Common myeloid progenitor, CD34-positive (primary cell): Measurements from ENCODE around the gene FAF2.

Experiments used
- CTCF ChIA-PET: fragments of 350-600 bp; sonication (Branson Sonifier 250); formaldehyde crosslinking; loops from one replicate; lab custom pipeline; 2021; ENCODE audit warnings: antibody characterized with exemption; lab: Charles Lee
- POLR2A ChIA-PET: fragments of 350-600 bp; sonication (Branson Sonifier 250); formaldehyde crosslinking; loops from one replicate; lab custom pipeline; 2021; ENCODE audit warnings: antibody characterized with exemption; lab: Charles Lee
- DNase-seq, 3 donors: peaks; one replicate each; pipeline versions ENCODE4 v3.0.0 to v3.0.0-alpha.2; 2013
- H3K27ac ChIP-seq, 2 experiments: 1 replicate in 1 of 2; 2 replicates in 1 of 2; pipeline ENCODE4 v1.7.0; 2013; ENCODE audit warnings: inconsistent platforms in 2 of 2, low read length in 2 of 2, mild to moderate bottlenecking in 2 of 2, low read depth in 1 of 2, moderate library complexity in 1 of 2; ENCODE audit not compliant: severe bottlenecking in 2 of 2, insufficient read depth in 1 of 2, poor library complexity in 1 of 2
- H3K27me3 ChIP-seq, 5 experiments: replicated peaks in 2 of 5; 1 replicate in 3 of 5; 2 replicates in 2 of 5; pipeline versions ENCODE4 v1.6.1 to v1.7.0; 2013; ENCODE audit warnings: low read length in 4 of 5, mild to moderate bottlenecking in 2 of 5, moderate library complexity in 2 of 5, inconsistent platforms in 1 of 5; ENCODE audit not compliant: insufficient read depth in 5 of 5, control insufficient read depth in 4 of 5
- H3K36me3 ChIP-seq, 4 experiments: 1 replicate in 2 of 4; 2 replicates in 2 of 4; pipeline versions ENCODE4 v1.6.1 to v1.7.0; 2013; ENCODE audit warnings: low read length in 3 of 4, control low read depth in 1 of 4, mild to moderate bottlenecking in 1 of 4; ENCODE audit not compliant: control insufficient read depth in 4 of 4, insufficient read depth in 4 of 4
- H3K4me1 ChIP-seq, 4 experiments: 1 replicate in 3 of 4; 2 replicates in 1 of 4; pipeline versions ENCODE4 v1.6.1 to v1.7.1; 2013; ENCODE audit warnings: low read length in 3 of 4, mild to moderate bottlenecking in 3 of 4, control low read depth in 1 of 4, inconsistent platforms in 1 of 4, moderate library complexity in 1 of 4; ENCODE audit not compliant: control insufficient read depth in 4 of 4, insufficient read depth in 4 of 4; ENCODE audit errors: control extremely low read depth in 1 of 4
- H3K4me3 ChIP-seq, 7 experiments: 1 replicate in 4 of 7; 2 replicates in 3 of 7; pipeline versions ENCODE4 v1.5.1 to v1.7.0; 2013; ENCODE audit warnings: mild to moderate bottlenecking in 7 of 7, low read length in 6 of 7, moderate library complexity in 6 of 7, inconsistent platforms in 2 of 7, low read depth in 2 of 7, control low read depth in 1 of 7; ENCODE audit not compliant: insufficient read depth in 4 of 7, control insufficient read depth in 1 of 7; ENCODE audit errors: extremely low read depth in 1 of 7
- H3K9me3 ChIP-seq, 5 experiments: 1 replicate in 4 of 5; 2 replicates in 1 of 5; pipeline versions ENCODE4 v1.6.1 to v1.7.1; 2013; ENCODE audit warnings: low read length in 4 of 5, mild to moderate bottlenecking in 2 of 5, inconsistent platforms in 1 of 5, low read depth in 1 of 5, moderate library complexity in 1 of 5; ENCODE audit not compliant: control insufficient read depth in 4 of 5, insufficient read depth in 2 of 5; ENCODE audit errors: control extremely low read depth in 1 of 5
- WGBS: methylation state at CpG from one replicate; pipeline ENCODE4 v1.1.5; 2013; ENCODE audit not compliant: insufficient coverage; 5-methylcytosine and 5-hydroxymethylcytosine counted together

The FAF2 gene

DNA sequence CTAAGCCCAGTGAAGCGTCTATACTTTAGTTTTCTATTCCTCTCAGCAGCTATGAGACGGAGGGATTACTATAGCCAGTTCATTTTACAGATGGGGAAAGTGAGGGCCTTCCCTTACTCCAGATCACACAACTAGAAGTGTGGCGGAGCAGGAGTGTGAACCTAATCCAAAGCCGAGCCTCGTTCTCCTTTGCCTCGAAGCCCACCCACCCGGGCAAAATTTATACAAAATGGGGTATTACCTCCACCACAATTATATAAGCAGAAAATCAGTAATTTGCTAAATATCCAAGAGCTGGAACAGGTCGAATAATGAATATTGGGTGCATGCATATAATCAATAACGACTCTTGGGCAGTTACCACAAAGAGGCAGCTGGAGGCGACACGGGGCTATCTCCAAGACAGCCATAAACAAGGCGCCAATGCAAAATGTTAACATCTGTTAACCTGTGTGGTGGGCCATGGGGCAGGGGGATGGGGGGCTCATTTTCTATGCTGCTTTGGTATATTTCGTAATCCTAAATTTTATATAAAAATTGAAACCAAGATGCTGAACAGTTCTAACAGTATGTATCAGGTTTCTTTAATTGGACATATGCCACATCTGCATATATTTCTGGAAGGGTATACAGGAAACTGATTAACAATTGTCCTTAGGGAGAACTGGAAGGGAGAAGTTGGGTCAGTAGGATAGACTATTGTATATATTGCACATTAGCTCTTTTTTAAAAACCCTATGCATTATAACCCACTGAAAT, 90.2 kb downstream of the FAF2 start:
- DNase-seq, result no peak
- 56% methylated on average over 7 of the region's 13 CpGs for WGBS
- Histone ChIP-seq H3K36me3 (peaks cover 0 to 11% (median 0%) of the 10 kb centered on the region in 4 experiments), H3K4me1 (peaks cover 27 to 78% (median 71%) of the 10 kb centered on the region in 4 experiments), H3K27me3 (no peaks in the 10 kb centered on the region), H3K4me3 (peak overlapping the region; percentile 36 to 100 (median 92)), H3K27ac (peak overlapping the region in 1 of 2 experiments; percentile 98), H3K9me3 (no peaks in the 10 kb centered on the region)
- ChIA-PET POLR2A (interaction anchor here (0.5 to 2.8 kb wide), 6 partner anchors 10 to 1034 kb away, joined by 3 to 17 read pairs (median 4); partner anchors contain the start of genes CLTB and FAF2), CTCF (interaction anchor here (0.8 to 2.0 kb wide), 10 partner anchors 9 to 91 kb away, joined by 3 to 6 read pairs (median 3); partner anchors contain the start of genes CDHR2 and FAF2)

- ChIA-PET CTCF (interaction anchor here (0.8 to 1.5 kb wide), 5 partner anchors 11 to 39 kb away, joined by 3 read pairs; no protein-coding TSS in a partner anchor), POLR2A (interaction anchor here (0.6 kb wide), 1 partner anchor 177 kb away, joined by 3 read pairs; the partner anchor contains the start of gene KIAA1191)
- no peak for DNase-seq
- no peaks in the 10 kb centered on the region for H3K9me3 ChIP-seq
- H3K36me3 ChIP-seq, result peaks cover 0 to 11% (median 0%) of the 10 kb centered on the region in 4 experiments
- peak overlapping the region in 1 of 2 experiments; percentile 98 for H3K27ac ChIP-seq
- 97% methylated on average over 5 of the region's 5 CpGs for WGBS
- H3K4me3 ChIP-seq, result no peak overlapping the region
- no peaks in the 10 kb centered on the region for H3K27me3 ChIP-seq
- peaks cover 24 to 78% (median 71%) of the 10 kb centered on the region in 4 experiments for H3K4me1 ChIP-seq
These were observed 90.8 kb downstream of the FAF2 start for GRCh38 chr5:176538989-176539384.

- Histone ChIP-seq H3K4me1 (peaks cover 17 to 72% (median 63%) of the 10 kb centered on the region in 4 experiments), H3K9me3 (no peaks in the 10 kb centered on the region), H3K27ac (no peak overlapping the region), H3K4me3 (no peak overlapping the region), H3K36me3 (no peaks in the 10 kb centered on the region), H3K27me3 (no peaks in the 10 kb centered on the region)
- CTCF ChIA-PET, result interaction anchor here (0.9 kb wide), 1 partner anchor 13 kb away, joined by 3 read pairs; no protein-coding TSS in a partner anchor
- no peak for DNase-seq
- WGBS, result 94% methylated on average over 7 of the region's 8 CpGs
- POLR2A ChIA-PET, result no interaction called here
These were observed 92.3 kb downstream of the FAF2 start for GRCh38 chr5:176540476-176540899.

GRCh38 chr5:176540956-176541337, 92.8 kb downstream of the FAF2 start:
- H3K36me3 ChIP-seq, result no peaks in the 10 kb centered on the region
- H3K4me3 ChIP-seq, result peak overlapping the region in 4 of 7 experiments; percentile 24 to 89 (median 78)
- 88% methylated on average over 7 of the region's 8 CpGs for WGBS
- DNase-seq, result no peak
- peak overlapping the region in 1 of 2 experiments; percentile 72 for H3K27ac ChIP-seq
- ChIA-PET POLR2A (interaction anchor here (2.4 kb wide), 1 partner anchor 7 kb away, joined by 7 read pairs; no protein-coding TSS in a partner anchor), CTCF (interaction anchor here (3.3 kb wide), 1 partner anchor 11 kb away, joined by 29 read pairs; no protein-coding TSS in a partner anchor)
- H3K27me3 ChIP-seq, result no peaks in the 10 kb centered on the region
- H3K9me3 ChIP-seq, result no peaks in the 10 kb centered on the region
- H3K4me1 ChIP-seq, result peaks cover 17 to 68% (median 58%) of the 10 kb centered on the region in 4 experiments

DNA sequence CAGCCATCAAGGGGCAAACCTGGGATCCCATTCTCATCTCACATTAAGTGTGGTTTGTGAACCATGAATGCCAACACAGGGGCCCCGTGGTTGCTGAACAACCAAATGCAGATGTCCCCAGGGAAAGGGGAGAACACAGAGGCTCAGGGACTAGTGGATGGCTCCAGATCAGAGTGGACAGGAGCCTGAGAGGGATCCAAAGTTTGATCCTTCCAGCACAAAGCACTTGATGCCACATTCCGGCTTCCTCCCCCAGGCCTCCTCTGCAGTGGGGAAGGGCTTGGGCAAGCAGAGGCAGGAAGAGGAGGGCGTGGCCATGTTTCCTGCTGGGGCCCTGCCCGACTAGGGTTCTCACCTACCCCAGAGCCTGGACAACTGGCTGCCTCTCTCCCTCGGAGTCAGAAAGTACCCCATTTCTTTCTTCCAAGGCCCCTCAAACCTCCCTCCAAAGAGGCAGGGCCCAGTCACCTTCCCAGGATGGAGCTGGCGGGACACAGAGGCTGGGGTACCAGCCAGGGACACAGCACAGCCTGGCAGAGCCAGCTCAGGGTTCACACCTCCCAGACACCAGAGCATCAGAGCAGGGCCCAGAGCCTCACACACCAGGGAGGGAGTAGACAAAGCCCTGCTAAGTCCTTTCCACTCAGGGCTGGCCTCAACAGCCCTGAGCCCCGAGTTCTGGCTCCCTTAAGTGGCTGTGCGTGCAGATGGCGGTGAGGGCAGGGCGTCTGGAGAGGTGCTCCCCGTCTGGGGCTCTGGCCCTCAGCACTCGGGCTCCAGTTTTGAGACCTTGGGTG, 93.4 kb downstream of the FAF2 start:
- CTCF ChIA-PET, result interaction anchor here (3.1 to 3.6 kb wide), 3 partner anchors 8 to 125 kb away, joined by 13 to 29 read pairs (median 26); partner anchors contain the start of gene CLTB

GRCh38 chr5:176542135-176542595, 94.0 kb downstream of the FAF2 start:
- Histone ChIP-seq H3K27me3 (no peaks in the 10 kb centered on the region), H3K27ac (peak overlapping the region in 1 of 2 experiments; percentile 72), H3K4me1 (peaks cover 17 to 65% (median 55%) of the 10 kb centered on the region in 4 experiments), H3K9me3 (no peaks in the 10 kb centered on the region), H3K4me3 (peak overlapping the region; percentile 58 to 89 (median 77)), H3K36me3 (no peaks in the 10 kb centered on the region)
- CTCF ChIA-PET, result interaction anchor here (0.6 to 3.6 kb wide), 11 partner anchors 9 to 201 kb away, joined by 3 to 29 read pairs (median 6); partner anchors contain the start of gene CLTB
- POLR2A ChIA-PET, result interaction anchor here (1.8 to 2.4 kb wide), 2 partner anchors 9 to 12 kb away, joined by 7 to 11 read pairs; no protein-coding TSS in a partner anchor
- DNase-seq, result peak in 2 of 3 donors; percentile 61 to 62
- WGBS, result 15% methylated on average over 4 of the region's 16 CpGs

More for the DNA sequence above, 93.4 kb downstream of the FAF2 start:
- Histone ChIP-seq H3K9me3 (no peaks in the 10 kb centered on the region), H3K4me3 (peak overlapping the region in 5 of 7 experiments; percentile 24 to 89 (median 77)), H3K27ac (peak overlapping the region in 1 of 2 experiments; percentile 72), H3K27me3 (no peaks in the 10 kb centered on the region), H3K4me1 (peaks cover 17 to 65% (median 55%) of the 10 kb centered on the region in 4 experiments), H3K36me3 (no peaks in the 10 kb centered on the region)
- WGBS, result 30% methylated on average over 11 of the region's 12 CpGs
- POLR2A ChIA-PET, result interaction anchor here (1.8 to 2.4 kb wide), 2 partner anchors 8 to 11 kb away, joined by 7 to 11 read pairs; no protein-coding TSS in a partner anchor
- DNase-seq, result peak; percentile 57 to 75 (median 70)
